Psoas muscle (tissue), 8 donors: ENCODE measurements around the gene NXPE2. TPM values are rescaled to one million over a fixed set of nuclear protein-coding genes. Genes with fewer than 3 reads are reported as not detected.
A peak's percentile ranks its signal among the peaks of the same experiment; 100 is the strongest.

ENCODE experiments used
- ATAC-seq, 4 donors: fragments of 200-7000 bp; cut with Tn5 transposase; one replicate each; pipeline ENCODE4 v1.9.1; 2020; ENCODE audit warnings: moderate library complexity in 3 of 4, mild to moderate bottlenecking in 2 of 4
- DNase-seq, 2 donors: peaks; one replicate each; pipeline ENCODE4 v3.0.0-alpha.2; 2020
- H3K27ac ChIP-seq: fragments of 200-600 bp; one replicate; pipeline ENCODE4 v1.8.0; 2022
- H3K27me3 ChIP-seq, 3 donors: fragments of 200-600 bp in 1 of 3; one replicate each; pipeline versions ENCODE4 v1.6.1 to v1.8.0; 2013 to 2022; ENCODE audit warnings: low read length in 2 of 3, mild to moderate bottlenecking in 2 of 3, moderate library complexity in 1 of 3; ENCODE audit not compliant: insufficient read depth in 3 of 3
- H3K36me3 ChIP-seq, 2 donors: fragments of 200-600 bp in 1 of 2; one replicate each; pipeline versions ENCODE4 v1.6.1 to v1.8.0; 2013 to 2022; ENCODE audit warnings: low read depth in 1 of 2, mild to moderate bottlenecking in 1 of 2, moderate library complexity in 1 of 2; ENCODE audit not compliant: insufficient read depth in 1 of 2
- H3K4me1 ChIP-seq: fragments of 200-600 bp; one replicate; pipeline ENCODE4 v1.8.0; 2022
- H3K4me3 ChIP-seq: fragments of 200-600 bp; one replicate; pipeline ENCODE4 v1.8.0; 2022; ENCODE audit warnings: mild to moderate bottlenecking
- H3K9me3 ChIP-seq: fragments of 200-600 bp; one replicate; pipeline ENCODE4 v1.8.0; 2022
- CTCF ChIP-seq: fragments of 200-600 bp; IDR thresholded peaks from one replicate; pipeline ENCODE4 v1.8.0; 2022; ENCODE audit warnings: antibody characterized with exemption
- WGBS, 3 donors: extraction: QIAGEN DNeasy Blood & Tissue Kit; methylation state at CpG; one replicate each; pipeline versions ENCODE4 v1.1.6 to v1.1.7; 2013; 5-methylcytosine and 5-hydroxymethylcytosine counted together
- intact Hi-C, 2 donors: fragments of 100-400 bp; cut with DNase I; formaldehyde crosslinking; loops; one replicate each; pipeline versions ENCODE4 v1.11.0 to v1.14.2; 2022
- polyA plus RNA-seq, 3 donors: library from polyadenylated mRNA; stranded (reverse); fragments of 200-250 nt; gene quantifications; one replicate each; pipeline ENCODE4 v1.2.3, GENCODE V29; 2013
- total RNA-seq, 4 donors: library from RNA; stranded (reverse); fragmentation: NEBNext Ultra II Directional in 2 of 4; extraction: Animal tissue kit (Norgen Biotek cat#: 25700) in 2 of 4; gene quantifications; one replicate each; pipeline versions ENCODE4 v1.2.1 to v1.2.4, GENCODE V29; 2021 to 2023
- donor health status: healthy with polysubstance abuse.
- donor health status: DM: no; HTN: no; CAD: no; lungs with moderate emphysema.
- donor health status: Bipolar disorder and iron deficiency.
- donor health status: healthy.
- donor health status: DM: yes; HTN: yes; CAD: no.
- donor health status: DM: no; HTN: no; CAD: no.
- donor health status: DM: no; HTN: no; CAD: no.
- donor health status: DM: yes; HTN: yes; CAD: no.

NXPE2 gene
- total and polyA plus RNA-seq, 7 donors: 0.04 to 0.30 (median 0.14) TPM; not detected in 1

GRCh38 chr11:114725623-114726022 lies 47.3 kb downstream of the NXPE2 start:
- H3K4me3 ChIP-seq: no peak overlapping the region
- intact Hi-C loops: no loop called here
- no peaks in the 10 kb centered on the region for H3K36me3 ChIP-seq
- no peak overlapping the region for H3K27ac ChIP-seq
- TF ChIP-seq CTCF: no peak
- H3K27me3 ChIP-seq: no peaks in the 10 kb centered on the region
- 73 to 82% (median 78%) methylated on average over 1 of the region's 1 CpG for WGBS, 3 donors
- ATAC-seq (no peak), DNase-seq (no peak)
- no peaks in the 10 kb centered on the region for H3K9me3 ChIP-seq
- H3K4me1 ChIP-seq: no peaks in the 10 kb centered on the region

DNA sequence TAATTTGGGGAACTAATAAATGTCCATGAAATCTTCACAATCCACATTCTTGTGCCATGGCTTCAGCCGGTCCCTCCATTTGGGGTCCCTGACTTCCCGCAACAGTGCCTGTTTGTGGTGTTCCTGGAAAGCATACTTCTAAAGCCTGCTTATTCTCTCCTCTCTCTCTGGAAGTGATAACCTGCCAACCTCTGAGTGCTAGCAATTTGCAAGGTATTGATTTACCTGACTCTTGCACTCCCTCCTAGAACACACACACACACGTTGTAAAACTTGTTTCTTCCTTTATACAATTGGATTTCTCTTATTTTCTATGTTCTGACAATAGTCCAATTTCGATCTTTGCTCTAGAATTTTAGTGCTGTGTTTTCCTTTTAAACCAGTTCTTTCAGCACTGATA lies 58.5 kb downstream of the NXPE2 start:
- ATAC-seq (no peak), DNase-seq (no peak)
- WGBS, 3 donors: 74 to 81% (median 78%) methylated on average over 4 of the region's 4 CpGs
- H3K27ac ChIP-seq: no peak overlapping the region
- no peaks in the 10 kb centered on the region for H3K27me3 ChIP-seq
- H3K36me3 ChIP-seq: no peaks in the 10 kb centered on the region
- intact Hi-C loops: no loop called here
- TF ChIP-seq CTCF: no peak
- no peak overlapping the region for H3K4me3 ChIP-seq
- no peaks in the 10 kb centered on the region for H3K4me1 ChIP-seq
- no peaks in the 10 kb centered on the region for H3K9me3 ChIP-seq

DNA sequence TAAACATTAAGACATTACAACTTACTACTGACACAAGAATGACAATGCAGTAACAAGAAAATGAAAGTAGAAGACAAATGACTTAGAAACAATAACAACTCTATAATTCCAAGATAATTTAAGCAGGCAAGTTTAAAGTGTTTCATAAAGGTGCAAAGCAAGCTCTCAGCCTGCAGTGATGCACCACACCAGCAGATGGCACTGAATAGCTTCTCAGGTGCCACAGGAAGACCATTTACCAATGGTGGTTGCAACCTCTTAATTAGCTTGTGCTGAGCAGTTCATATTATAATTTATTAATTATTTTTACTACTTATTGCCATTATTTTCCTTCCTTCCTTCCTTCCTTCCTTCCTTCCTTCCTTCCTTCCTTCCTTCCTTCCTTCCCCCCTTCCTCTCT lies 60.6 kb downstream of the NXPE2 start:
- H3K27me3 ChIP-seq: peaks cover 0 to 1% (median 0%) of the 10 kb centered on the region in 3 donors
- peak; percentile 87 for TF ChIP-seq CTCF
- no peak overlapping the region for H3K27ac ChIP-seq
- intact Hi-C loops: loop anchor here in 1 of 2 donors (2.0 kb wide), 1 partner anchor 24 kb away; no protein-coding TSS in a partner anchor
- H3K4me3 ChIP-seq: no peak overlapping the region
- DNase-seq: peak in 1 of 2 donors; percentile 57
- H3K4me1 ChIP-seq: no peaks in the 10 kb centered on the region
- H3K36me3 ChIP-seq: no peaks in the 10 kb centered on the region
- ATAC-seq: peak; percentile 59 to 83 (median 76)
- no peaks in the 10 kb centered on the region for H3K9me3 ChIP-seq

GRCh38 chr11:114745150-114745671 lies 66.9 kb downstream of the NXPE2 start:
- 45 to 56% (median 50%) methylated on average over 2 of the region's 2 CpGs for whole genome bisulfite sequencing, 3 donors
- no peak for TF ChIP-seq CTCF
- Histone ChIP-seq H3K27me3 (peaks cover 0 to 1% (median 0%) of the 10 kb centered on the region in 3 donors), H3K4me3 (no peak overlapping the region), H3K36me3 (no peaks in the 10 kb centered on the region), H3K27ac (peak overlapping the region; percentile 56), H3K4me1 (peaks cover 18% of the 10 kb centered on the region), H3K9me3 (no peaks in the 10 kb centered on the region)
- intact Hi-C loops: no loop called here
- ATAC-seq: peak in 3 of 4 donors; percentile 64 to 77 (median 65)
- DNase-seq: no peak

DNA sequence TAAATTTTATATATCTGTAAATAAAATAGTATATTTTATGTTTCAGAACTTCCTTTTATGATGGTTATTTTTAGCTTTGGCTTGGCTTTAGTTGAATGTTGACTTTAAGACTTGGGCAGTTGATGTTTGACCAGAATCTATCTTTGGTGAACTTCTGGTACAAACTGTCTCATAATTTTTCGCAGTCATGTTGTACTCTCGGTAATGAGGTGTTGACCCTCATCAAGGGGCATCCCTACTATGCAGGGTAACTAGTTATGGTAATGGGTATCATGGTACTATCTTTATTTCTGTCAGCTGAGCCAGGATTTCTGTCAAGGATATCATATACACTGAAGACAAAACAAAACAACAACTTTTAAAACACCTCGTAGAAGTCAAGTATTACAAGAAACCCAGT lies 67.7 kb downstream of the NXPE2 start:
- Histone ChIP-seq H3K9me3 (no peaks in the 10 kb centered on the region), H3K27ac (peak overlapping the region; percentile 56)
- 30 to 50% (median 31%) methylated on average over 3 of the region's 3 CpGs for WGBS, 3 donors

More for the DNA sequence above, 67.7 kb downstream of the NXPE2 start:
- no peak for TF ChIP-seq CTCF
- ATAC-seq (peak in 3 of 4 donors; percentile 36 to 81 (median 68)), DNase-seq (no peak)
- intact Hi-C loops: no loop called here
- Histone ChIP-seq H3K36me3 (no peaks in the 10 kb centered on the region), H3K27me3 (peaks cover 0 to 1% (median 0%) of the 10 kb centered on the region in 3 donors), H3K4me3 (no peak overlapping the region), H3K4me1 (peaks cover 18% of the 10 kb centered on the region)
